GM19372 (cell line): ENCODE results near the gene RASSF4.

Source experiments
- ATAC-seq: cut with Tn5 transposase; IDR thresholded peaks from one replicate; pipeline ENCODE4 v1.9.1; 2021; ENCODE audit warnings: mild to moderate bottlenecking, low read depth, moderate library complexity; ENCODE audit not compliant: unreplicated experiment

The RASSF4 gene, protein sequence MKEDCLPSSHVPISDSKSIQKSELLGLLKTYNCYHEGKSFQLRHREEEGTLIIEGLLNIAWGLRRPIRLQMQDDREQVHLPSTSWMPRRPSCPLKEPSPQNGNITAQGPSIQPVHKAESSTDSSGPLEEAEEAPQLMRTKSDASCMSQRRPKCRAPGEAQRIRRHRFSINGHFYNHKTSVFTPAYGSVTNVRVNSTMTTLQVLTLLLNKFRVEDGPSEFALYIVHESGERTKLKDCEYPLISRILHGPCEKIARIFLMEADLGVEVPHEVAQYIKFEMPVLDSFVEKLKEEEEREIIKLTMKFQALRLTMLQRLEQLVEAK

DNA sequence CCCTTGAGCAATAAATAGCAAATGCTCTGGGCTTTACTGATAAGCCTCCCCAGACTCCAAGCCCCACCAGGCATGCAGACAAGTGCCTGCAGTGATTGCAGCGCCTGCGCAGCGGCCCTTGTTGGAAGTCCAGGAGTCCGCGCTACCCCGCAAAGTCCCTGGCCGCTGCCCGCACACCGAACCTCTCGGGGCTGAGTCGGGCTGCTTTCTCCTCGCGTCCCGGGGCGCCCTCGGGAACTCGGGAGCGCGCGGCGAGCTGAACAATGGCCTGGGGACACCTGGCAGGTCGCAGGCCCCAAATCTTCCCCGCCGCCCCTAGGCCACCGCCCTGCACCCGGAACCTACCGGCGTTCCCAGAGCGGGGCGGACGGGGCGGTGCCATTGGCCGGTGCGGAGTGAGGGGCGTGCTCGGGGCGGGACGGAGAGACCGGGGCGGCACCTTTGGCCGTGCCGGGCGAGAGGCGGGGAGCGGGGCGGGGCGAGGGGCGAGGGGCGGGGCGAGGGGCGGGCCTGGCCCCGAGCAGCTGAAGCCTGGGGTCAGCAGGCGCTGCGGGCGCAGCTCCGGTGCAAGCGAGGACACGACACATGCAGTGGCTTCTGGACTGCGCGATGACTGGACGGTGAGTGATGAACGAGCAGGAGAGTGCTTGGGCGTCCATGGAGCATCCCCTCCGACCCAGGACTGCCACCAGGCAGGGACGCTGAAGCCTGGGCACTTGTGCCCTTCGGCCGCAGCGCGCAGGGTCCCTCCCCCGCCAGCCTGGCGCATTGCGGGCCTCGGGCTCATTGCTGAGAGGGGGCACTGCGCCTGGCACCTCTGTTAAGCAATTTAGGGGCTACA is at the start of gene RASSF4:
TSS of gene RASSF4 (plus strand) at position 556 of the 841 bp plus-strand sequence. CDS start 10,401 bp downstream, outside the sequence.
- ATAC-seq = peak; percentile 95

DNA sequence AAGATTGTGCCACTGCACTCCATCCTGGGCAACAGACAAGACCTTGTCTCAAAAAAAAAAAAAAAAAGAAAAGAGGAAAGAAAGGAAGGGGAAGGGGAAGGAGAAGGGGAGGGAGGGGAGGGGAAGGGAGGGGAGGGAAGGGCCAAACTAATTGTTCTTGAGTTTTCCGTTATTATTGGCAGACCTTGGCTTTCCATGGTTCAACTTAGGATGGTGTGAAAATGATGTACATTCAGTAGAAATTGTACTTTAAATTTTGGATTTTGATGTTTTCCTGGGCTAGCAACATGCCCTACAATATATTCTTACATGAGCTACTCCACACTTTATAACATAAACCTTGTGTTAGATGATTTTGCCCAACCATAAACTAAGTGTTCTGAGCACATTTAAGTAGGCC is 49.7 kb upstream of the RASSF4 start:
- ATAC-seq = no peak

DNA sequence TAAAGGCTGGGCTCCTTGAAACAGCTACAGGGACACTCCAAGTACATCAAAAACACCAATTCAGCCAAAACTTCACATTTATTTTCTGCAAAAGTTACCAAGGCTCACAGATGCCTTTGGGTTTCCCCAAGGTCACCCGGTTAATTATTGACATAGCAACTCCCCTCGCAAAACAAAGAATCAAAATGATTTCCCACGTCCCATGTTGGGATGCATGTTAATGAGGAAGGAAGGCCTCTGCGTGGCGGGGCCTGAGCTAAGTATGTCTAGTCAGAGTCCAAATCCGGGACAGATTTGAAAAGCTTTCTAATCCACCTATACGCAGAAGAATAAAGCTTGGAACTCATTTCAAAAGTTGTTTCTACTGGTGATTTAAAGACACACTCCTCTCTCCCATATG is 49.0 kb upstream of the RASSF4 start:
- ATAC-seq = no peak

DNA sequence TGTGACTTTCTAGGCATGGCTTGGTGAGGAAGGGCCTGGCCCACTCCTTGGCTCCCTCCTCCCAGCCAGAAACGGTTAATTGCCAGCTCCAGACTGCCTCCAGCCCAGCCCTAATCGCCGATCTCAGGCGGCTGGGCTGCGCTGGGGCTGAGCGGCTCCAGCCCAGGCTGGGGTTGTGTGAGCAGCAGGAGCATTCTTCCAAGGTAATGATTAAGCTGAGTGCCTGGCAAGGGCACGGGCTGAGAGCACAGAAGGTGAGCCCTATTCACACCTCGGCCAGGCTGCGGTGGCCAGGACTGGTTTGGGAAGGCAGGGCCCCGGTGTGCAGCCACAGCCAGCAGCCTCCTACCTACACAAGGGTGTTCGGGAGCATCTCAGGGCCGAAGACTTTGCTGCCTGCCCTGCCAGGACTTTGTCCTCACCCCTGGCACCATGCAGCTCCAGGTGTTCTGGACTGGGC is 48.5 kb upstream of the RASSF4 start, which contains the start of gene TMEM72:
TSS of gene TMEM72 (plus strand) at position 257 of the 460 bp plus-strand sequence. CDS start at position 433, 176 bp downstream.
- ATAC-seq = no peak

DNA sequence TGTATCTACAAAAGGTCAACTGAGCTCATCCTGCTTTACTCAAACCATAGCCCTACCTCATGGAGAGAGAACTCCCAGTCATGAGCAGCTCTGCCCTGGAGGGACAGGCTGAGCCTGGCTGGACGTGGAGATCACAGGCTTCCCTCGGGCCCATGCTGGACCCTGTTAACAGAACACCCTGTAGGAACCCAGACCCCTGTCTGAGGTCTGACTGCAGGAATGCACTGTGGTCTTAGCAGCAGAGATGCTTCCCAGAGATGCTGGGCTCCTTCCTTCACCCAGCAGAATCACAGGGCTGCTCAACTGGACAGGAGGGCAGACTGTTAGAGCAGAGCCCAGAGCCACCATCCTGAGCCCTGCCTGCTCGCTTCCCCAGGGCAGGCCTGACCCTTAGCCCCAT is 47.7 kb upstream of the RASSF4 start:
- no peak for ATAC-seq

- no peak for ATAC-seq
Measured at GRCh38 chr10:44913350-44914081, 46.1 kb upstream of the RASSF4 start.

- ATAC-seq = no peak
Measured at GRCh38 chr10:44914891-44915290, 44.7 kb upstream of the RASSF4 start.

DNA sequence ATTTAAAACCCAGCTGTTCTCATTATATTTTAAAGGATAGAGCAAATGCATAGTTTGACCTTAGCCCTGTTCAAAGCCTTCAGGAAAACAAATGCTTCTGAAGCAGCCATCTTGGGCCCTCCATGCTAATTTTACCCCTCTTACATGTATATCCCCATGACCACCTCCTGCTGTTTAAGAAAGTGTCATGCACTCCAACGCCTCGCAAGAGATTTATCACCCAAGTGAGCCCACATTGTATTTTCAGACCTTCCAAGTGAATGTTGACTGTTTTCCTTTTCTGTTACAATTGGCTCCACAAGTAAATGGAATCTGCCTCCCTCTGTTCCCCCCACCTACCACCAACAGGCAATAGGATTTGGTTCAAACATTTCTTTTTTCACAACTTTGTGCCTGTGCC is 43.2 kb upstream of the RASSF4 start:
- ATAC-seq = no peak

DNA sequence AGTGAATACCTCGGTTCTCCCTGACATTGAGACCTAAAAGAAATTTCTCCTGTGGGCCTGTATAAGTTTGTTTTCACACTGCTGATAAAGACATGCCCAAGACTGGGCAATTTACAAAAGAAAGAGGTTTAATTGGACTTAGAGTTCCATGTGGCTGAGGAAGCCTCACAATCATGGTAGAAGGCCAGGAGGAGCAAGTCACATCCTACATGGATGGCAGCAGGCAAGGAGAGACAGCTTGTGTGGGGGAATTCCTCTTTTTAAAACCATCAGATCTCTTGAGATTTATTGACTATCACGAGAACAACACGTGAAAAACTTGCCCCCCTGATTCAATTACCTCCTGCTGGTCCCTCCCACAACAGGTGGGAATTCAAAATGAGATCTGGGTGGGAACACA is 41.8 kb upstream of the RASSF4 start:
- no peak for ATAC-seq

- ATAC-seq = no peak
Measured at GRCh38 chr10:44920252-44920651, 39.4 kb upstream of the RASSF4 start.

GRCh38 chr10:44921061-44921460 is 38.5 kb upstream of the RASSF4 start:
- ATAC-seq = no peak

GRCh38 chr10:44921506-44921905 is 38.1 kb upstream of the RASSF4 start:
- no peak for ATAC-seq

GRCh38 chr10:44922021-44922420 is 37.6 kb upstream of the RASSF4 start:
- no peak for ATAC-seq

GRCh38 chr10:44922796-44923545 is 36.6 kb upstream of the RASSF4 start:
- ATAC-seq = no peak

DNA sequence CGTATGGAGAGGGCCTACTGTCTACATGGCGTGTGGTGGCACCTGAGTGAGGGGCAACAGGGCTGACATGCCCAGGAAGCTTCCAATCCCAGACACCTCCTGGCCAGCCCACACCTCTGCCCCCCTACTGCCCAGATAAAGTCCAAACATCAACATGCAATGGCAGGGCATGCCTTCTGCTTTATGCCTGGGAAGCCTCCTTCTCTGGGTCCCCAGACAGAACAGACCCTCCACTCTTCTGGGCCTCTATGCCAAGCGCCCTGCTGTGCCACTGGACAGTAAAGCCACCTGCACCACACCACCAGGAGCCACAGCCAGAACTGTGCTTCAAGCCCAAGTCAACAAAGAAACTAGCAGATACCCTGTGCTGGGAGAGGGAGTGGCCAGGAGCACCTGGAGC is 36.0 kb upstream of the RASSF4 start:
- ATAC-seq = no peak

GRCh38 chr10:44924261-44925040 is 35.2 kb upstream of the RASSF4 start:
- no peak for ATAC-seq

DNA sequence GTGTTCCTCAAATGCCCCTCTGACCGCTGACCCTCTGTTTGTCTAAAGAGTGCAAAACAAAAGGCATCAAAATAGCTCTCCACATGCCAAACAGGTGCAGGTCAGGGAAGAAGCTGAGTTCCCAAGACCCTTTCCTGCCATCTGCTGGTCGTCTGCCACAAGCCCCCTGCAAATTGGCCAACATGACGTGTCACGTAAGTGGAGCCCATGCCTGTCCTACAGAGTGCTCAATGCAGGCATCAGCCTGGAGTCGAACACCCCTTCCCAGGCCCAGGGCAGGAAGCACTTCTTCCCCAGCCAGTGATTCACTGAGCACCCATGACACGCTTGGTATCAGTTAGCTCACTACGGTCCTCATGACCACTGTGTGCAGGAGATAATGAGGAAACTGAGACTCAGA is 34.4 kb upstream of the RASSF4 start:
- ATAC-seq = no peak

- ATAC-seq = no peak
Measured at GRCh38 chr10:44925811-44926750, 33.5 kb upstream of the RASSF4 start.
